HG03103 (cell line): Measurements from ENCODE around the gene CMSS1.
"Not testable (repeated sequence)": the region's sequence is repeated elsewhere in the genome, so short reads cannot be mapped to it uniquely, and the experiment has no call there.

ENCODE experiments used
- ATAC-seq: cut with Tn5 transposase; IDR thresholded peaks from one replicate; pipeline ENCODE4 v1.9.1; 2021; ENCODE audit warnings: low read depth; ENCODE audit not compliant: unreplicated experiment

Gene CMSS1

GRCh38 chr3:99810403-99810802 is 7.3 kb upstream of the CMSS1 start:
- ATAC-seq: no peak

DNA sequence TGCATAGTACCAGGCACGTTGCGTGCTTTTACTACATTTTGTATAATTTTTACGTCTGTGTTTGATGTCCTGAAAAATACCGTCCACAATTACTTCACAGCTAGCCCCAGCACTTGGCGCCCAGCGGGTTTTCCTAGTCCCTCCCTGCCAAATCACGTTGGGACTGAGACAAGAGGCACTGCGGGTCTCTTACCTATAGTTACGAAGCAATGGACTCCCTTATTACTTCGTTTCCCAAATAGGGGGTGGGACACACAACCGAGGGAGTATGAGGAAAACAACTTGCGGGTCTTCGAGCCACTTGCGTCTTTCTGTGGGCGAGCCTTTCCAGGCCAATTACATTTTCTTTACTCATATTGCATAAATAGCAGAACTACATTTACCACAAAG is 620 bp upstream of the CMSS1 start:
- no peak for ATAC-seq

DNA sequence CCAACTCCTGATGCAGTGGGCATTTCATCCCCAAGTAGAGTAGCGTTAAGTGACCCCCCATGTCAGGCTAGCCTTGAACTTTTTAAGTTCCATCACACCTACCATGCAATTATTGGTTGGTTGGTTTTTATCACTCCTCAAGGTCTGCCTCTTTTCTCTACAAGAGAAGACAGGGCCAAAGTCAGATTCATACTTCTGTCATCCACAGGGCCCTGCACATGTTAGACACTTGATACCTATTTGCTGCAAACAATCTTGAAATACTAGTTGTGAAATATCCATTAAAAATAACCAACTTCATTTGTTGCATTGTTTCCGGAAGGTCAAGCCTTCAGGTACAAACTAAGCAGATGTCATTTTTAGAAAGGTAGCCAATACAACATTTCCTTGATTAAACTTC is 1.2 kb downstream of the CMSS1 start:
- ATAC-seq: no peak

DNA sequence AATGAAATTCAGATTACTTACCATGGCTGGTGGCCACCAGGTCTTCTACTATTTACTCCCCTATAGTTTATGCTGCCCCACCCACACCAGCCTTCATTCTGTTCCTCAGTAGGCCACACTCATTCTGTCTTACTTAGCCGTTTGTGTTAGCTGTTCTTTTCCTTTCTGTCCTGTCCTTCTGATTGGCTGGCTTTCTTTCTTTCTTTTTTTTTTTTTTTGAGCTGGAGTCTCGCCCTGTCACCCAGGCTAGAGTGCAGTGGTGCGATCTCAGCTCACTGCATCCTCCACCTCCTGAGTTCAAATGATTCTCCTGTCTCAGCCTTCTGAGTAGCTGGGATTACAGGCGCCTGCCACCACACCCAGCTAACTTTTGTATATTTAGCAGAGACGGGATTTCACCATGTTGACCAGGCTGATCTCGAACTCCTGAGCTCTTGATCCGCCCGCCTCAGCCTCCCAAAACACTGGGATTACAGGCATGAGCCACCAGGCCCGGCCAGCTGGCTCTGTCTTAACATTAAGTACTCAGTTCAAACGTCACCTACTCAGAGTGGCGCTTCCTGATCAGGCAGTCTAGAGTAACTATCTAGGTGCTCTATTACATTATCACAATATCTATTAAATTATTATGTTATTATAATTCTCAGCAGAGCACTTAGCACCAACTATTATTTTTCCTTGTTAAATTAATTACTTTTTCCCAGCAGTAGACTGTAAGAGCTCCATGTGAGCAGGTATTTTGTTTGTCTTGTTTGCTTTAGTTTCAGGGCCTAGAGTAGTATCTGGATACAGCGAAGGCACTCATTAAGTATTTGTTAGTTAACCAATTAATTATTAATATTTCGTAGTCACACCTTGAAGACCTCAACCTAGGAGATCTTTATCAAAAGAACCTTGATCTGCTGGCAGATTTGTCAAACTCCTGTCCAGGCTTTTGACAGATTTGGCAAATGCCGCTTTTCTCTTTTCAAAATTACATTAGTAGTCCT is 6.4 kb downstream of the CMSS1 start:
- no peak for ATAC-seq

GRCh38 chr3:99825004-99825640 is 7.5 kb downstream of the CMSS1 start:
- no peak for ATAC-seq

- ATAC-seq: no peak
Observed at GRCh38 chr3:99829844-99830243, 12.2 kb downstream of the CMSS1 start.

DNA sequence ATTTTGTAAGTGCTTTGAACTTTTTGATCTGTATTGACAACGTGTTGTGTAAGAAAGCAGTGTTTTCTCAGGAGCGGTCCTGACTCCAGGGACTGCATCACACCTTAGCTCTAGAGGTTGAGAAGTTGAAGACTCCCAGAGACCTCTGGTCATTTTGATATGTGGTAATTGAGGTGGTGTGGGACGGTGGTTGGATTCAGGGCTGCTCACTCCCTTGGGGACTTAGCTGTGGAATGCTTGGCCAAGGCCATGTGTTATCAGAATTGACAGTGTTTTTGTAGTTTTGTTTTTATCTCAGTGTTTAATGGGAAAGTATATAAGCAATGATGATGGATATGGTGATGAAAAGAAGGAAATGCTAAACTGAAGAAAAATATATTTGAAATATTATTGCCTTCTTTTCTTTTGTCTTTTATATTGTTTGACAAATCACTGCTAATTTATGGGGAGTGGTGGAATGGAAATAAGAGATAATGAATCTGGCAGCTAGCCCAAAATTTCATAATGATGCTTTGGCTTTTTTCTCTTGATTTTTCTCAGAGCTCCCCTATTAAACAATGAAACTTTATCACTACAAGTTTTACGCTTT is 16.0 kb downstream of the CMSS1 start:
- ATAC-seq: no peak

DNA sequence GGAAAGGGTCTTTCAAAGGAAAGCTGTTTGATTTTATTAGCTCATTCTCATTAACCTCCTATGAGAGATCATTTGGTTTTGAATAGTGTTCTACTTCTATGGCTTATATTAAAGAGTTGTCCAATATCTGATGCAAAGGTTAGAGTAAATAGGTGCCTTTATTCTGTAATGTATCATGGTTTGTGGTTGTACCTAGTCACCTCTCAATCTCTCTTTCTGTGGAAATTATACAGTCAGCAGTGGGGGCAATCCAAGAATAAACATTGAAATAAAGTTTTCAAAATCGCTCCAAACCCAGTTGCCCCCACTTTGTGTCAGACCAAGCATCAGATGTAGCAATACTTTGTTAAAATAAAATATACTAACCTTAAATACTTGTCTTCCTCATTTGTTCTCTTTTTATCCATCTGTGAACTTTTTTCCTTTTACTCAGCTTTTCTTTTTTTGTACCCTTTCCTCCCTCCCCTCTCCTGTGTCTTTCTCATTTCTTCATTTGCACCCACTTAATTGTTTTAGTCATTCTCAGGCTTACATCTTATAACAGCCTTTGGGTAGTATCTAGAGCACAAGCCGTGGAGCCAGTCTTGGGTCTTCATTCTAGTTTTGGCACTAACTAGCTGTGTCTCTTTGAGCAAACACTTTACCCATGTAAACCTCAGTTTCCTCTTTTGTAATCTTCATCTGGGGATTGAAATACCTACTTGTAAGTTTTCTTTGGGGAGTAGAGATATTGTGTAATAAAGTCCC is 16.7 kb downstream of the CMSS1 start:
- ATAC-seq: no peak

GRCh38 chr3:99836681-99837080 is 19.0 kb downstream of the CMSS1 start:
- ATAC-seq: no peak

DNA sequence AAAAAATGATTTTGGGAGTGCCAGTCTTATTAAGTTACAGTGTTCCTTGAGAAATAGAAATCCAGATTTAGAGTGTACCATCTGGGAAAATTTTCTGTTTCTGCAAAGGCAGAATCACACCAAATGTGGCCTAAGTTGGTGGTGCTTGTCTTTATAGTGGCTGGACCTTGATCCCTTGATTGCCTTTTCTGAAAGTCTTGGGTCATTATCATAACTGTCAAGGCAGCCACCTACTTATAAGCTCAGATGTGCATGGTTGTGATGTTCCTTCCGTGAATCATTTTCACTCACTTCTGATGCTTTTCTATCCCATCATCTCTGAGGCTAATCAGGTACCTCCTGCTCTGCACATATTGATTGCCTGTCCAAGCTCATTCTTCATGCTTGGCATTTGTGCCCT is 20.1 kb downstream of the CMSS1 start:
- no peak for ATAC-seq

DNA sequence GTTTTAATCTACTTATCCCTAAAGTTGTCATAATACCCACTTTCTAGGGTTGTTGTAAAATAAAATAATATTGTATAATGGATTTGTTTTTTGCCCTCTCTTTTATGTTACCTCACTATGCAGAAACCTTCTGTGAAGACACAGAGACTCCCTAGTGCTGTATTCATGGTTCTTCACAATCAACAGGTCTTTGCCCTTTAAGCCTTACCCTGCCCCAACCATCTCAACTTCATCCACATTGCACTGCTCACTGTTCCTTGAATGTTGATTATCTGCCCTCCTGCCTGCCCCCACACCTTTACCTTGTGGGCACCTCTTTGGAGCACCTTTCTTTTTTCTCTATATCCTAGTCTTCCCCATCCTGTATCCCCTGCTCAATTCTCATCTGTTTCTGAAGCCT is 21.1 kb downstream of the CMSS1 start:
- no peak for ATAC-seq

GRCh38 chr3:99839613-99840012 is 22.0 kb downstream of the CMSS1 start:
- no peak for ATAC-seq

GRCh38 chr3:99841949-99842348 is 24.3 kb downstream of the CMSS1 start:
- ATAC-seq: not testable (repeated sequence)

GRCh38 chr3:99842826-99843589 is 25.3 kb downstream of the CMSS1 start:
- ATAC-seq: no peak

DNA sequence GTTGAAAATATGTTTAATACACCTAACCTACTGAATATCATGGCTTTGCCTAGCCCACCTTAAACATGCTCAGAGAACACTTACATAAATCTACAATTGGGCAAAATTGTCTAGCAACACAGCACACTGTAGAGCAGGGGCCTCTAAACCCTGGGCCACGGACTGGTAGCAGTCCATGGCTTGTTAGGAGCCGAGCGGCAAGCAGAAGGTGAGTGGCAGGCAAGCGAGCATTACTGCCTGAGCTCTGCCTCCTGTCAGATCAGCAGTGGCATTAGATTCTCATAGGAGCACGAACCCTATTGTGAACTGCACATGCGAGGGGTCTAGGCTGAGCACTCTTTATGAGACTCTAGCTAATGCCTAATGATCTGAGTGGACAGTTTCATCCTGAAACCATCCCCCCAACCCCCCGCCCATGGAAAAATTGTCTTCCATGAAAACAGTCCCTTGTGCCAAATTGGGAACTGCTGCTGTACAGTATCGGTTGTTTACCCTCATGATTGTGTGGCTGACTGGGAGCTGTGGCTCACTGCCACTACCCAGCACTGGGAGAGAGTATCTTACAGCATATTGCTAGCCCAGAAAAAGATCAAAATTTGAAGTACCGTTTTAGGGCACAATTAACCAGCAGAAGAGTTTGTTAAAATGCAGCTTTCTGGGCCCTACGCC is 26.1 kb downstream of the CMSS1 start:
- ATAC-seq: no peak

DNA sequence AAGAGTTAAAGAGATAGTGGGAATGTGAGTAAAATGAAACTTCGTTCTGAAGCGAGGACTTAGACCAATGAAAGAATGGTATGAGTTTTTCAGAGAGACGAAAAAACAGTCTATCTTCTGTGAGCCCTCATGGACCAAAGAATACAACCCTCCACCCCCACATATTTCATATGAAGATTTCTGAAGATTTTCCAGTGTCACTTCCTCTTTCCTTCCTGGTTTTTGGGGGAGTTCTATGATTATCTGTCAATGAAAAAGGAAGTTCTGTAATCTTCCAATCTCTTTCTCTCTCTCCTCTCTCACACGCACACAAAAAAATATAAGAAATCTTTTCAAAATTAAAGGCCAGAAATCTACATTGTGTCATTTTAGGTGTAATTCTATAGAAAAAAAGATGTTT is 27.7 kb downstream of the CMSS1 start:
- no peak for ATAC-seq

DNA sequence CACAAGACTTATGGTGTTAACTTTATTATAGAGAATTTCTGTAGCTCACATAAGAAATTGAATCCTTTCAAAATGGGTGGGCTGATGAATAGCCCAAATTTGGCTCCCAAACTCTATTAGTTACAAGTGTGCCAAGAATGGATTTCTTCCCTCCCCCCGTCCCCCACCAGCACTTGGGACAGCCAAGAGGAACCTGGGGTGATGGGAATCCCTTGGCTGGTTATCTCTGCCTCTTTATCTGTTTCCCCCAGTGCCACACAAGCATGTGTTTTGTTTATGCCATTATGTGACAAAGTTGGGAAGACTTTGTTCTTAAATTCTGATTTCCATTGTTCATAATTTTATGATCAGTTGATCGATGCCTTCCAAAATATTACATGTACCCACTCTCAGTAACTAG is 28.3 kb downstream of the CMSS1 start:
- no peak for ATAC-seq

- no peak for ATAC-seq
Observed at GRCh38 chr3:99846477-99847160, 29.0 kb downstream of the CMSS1 start.

- ATAC-seq: no peak
Observed at GRCh38 chr3:99848433-99848832, 30.8 kb downstream of the CMSS1 start.
